T-helper 9 cell (primary cell): Measurements from ENCODE around the gene SH3BP5L.
"Not testable (repeated sequence)": the region's sequence is repeated elsewhere in the genome, so short reads cannot be mapped to it uniquely, and the experiment has no call there.

ENCODE experiments used
- DNase-seq: peaks from one replicate; pipeline ENCODE4 v3.0.0-alpha.2; 2020

Gene SH3BP5L

GRCh38 chr1:248807067-248807737, 18.5 kb downstream of the SH3BP5L start:
- DNase-seq, result peak; percentile 43

- no peak for DNase-seq
Observed at GRCh38 chr1:248805876-248806275, 19.8 kb downstream of the SH3BP5L start.

- no peak for DNase-seq
Observed at GRCh38 chr1:248804771-248805681, 20.7 kb downstream of the SH3BP5L start.

GRCh38 chr1:248803501-248803900, 22.2 kb downstream of the SH3BP5L start:
- not testable (repeated sequence) for DNase-seq

GRCh38 chr1:248802454-248802853, 23.3 kb downstream of the SH3BP5L start:
- DNase-seq, result no peak

GRCh38 chr1:248800459-248800858, 25.3 kb downstream of the SH3BP5L start:
- no peak for DNase-seq

- DNase-seq, result no peak
Observed at GRCh38 chr1:248798791-248799190, 26.9 kb downstream of the SH3BP5L start.

GRCh38 chr1:248794663-248795062, 31.1 kb downstream of the SH3BP5L start:
- not testable (repeated sequence) for DNase-seq

GRCh38 chr1:248793592-248793991, 32.1 kb downstream of the SH3BP5L start:
- no peak for DNase-seq

- DNase-seq, result no peak
Observed at GRCh38 chr1:248792342-248792741, 33.4 kb downstream of the SH3BP5L start.

GRCh38 chr1:248791010-248791409, 34.7 kb downstream of the SH3BP5L start:
- no peak for DNase-seq

GRCh38 chr1:248790456-248790855, 35.3 kb downstream of the SH3BP5L start:
- DNase-seq, result no peak

- DNase-seq, result not testable (repeated sequence)
Observed at GRCh38 chr1:248789337-248789736, 36.4 kb downstream of the SH3BP5L start.

- no peak for DNase-seq
Observed at GRCh38 chr1:248788327-248788726, 37.4 kb downstream of the SH3BP5L start.

- DNase-seq, result no peak
Observed at GRCh38 chr1:248787430-248787829, 38.3 kb downstream of the SH3BP5L start.

GRCh38 chr1:248786156-248786555, 39.6 kb downstream of the SH3BP5L start:
- no peak for DNase-seq

- DNase-seq, result no peak
Observed at GRCh38 chr1:248783367-248783766, 42.3 kb downstream of the SH3BP5L start.

- DNase-seq, result no peak
Observed at GRCh38 chr1:248782416-248783141, 43.1 kb downstream of the SH3BP5L start.

GRCh38 chr1:248779350-248779749, 46.4 kb downstream of the SH3BP5L start:
- no peak for DNase-seq

- no peak for DNase-seq
Observed at GRCh38 chr1:248778906-248779305, 46.8 kb downstream of the SH3BP5L start.

GRCh38 chr1:248776991-248777390, 48.7 kb downstream of the SH3BP5L start:
- DNase-seq, result no peak

- DNase-seq, result no peak
Observed at GRCh38 chr1:248775441-248775840, 50.3 kb downstream of the SH3BP5L start.
